ENCODE data around the gene ANKFN1. TPM values are rescaled to one million over a fixed set of nuclear protein-coding genes. Genes with fewer than 3 reads are reported as not detected.

ANKFN1 gene
- total and polyA plus RNA-seq, 2 donors from 2014 or later, result 0.19 TPM; not detected in 1

DNA sequence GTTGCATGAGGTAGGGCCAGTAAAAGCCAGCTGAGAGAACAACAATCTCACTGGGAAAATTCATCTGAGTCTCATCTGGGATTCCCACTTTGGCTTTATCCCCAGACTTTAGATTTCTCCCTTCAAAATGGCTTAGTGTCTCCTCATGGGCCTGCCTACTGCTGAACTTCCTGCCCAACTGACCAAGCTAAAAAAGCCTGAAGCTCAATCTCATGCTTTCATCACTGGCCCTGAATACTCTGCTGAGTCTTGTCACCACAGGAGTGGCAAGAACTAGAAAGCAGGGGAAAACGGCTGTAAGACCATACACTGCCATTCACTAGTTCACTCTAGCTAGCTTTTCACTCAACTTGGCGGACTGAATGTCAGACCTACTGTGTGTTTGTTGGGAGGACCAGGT is 343.9 kb downstream of the ANKFN1 start:
- Histone ChIP-seq H3K9ac (ENCODE audit: low read length in 3 of 3) (no peak overlapping the region), H3K27me3 (ENCODE audit: control insufficient read depth, insufficient read depth, low read length) (no peaks in the 10 kb centered on the region), H3K4me1 (ENCODE audit: control insufficient read depth in 2 of 3, insufficient read depth in 2 of 3, low read depth in 1 of 3, low read length in 3 of 3) (no peaks in the 10 kb centered on the region), H3K9me3 (ENCODE audit: control insufficient read depth in 2 of 3, insufficient read depth in 1 of 3, low read length in 3 of 3) (no peaks in the 10 kb centered on the region), H3K36me3 (ENCODE audit: control insufficient read depth in 2 of 3, insufficient read depth in 3 of 3, low read length in 3 of 3) (no peaks in the 10 kb centered on the region), H3K27ac (ENCODE audit: low read depth in 2 of 2, low read length in 2 of 2) (no peak overlapping the region), H3K4me3 (ENCODE audit: low read length in 3 of 3) (no peak overlapping the region)
- DNase-seq (no peak), FAIRE-seq (no peak)
- no peak for TF ChIP-seq CTCF (IDR thresholded peaks at IDR 0.05; ENCODE audit: borderline replicate concordance, extremely low read depth, insufficient read depth)
- intact Hi-C loops (cut with DNase I), result no loop called here

DNA sequence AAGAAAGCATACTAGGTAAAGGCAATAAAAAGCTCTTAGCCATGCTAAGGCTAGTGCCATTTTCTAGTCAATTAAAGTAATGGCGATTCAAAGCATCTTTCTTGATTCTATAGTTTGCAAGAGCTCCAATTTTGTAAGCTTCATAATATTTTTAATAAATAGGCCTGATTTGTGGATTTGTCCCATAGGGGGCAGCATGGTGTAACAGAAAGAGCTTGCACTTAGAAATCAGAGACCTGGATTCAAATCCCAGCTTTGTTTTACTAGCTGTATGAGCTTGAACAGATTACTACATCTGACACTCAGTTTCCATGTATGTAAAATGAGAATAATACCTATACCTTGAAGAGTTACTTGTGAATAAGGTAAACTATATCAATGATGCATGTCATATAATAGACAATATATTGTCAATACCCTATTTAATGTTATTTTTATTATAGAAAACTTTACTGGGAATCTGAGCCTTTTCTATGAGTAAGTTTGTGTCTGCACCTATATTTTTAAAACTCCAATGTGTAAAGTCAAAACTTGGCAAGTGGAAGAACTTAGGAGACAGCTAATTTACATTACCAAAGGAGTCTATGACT is 346.6 kb downstream of the ANKFN1 start:
- DNase-seq (peak in 1 of 5 donors; percentile 22), FAIRE-seq (no peak)
- Histone ChIP-seq H3K9ac (ENCODE audit: low read length in 3 of 3) (no peak overlapping the region), H3K27me3 (ENCODE audit: control insufficient read depth, insufficient read depth, low read length) (no peaks in the 10 kb centered on the region), H3K4me3 (ENCODE audit: low read length in 3 of 3) (no peak overlapping the region), H3K27ac (ENCODE audit: low read depth in 2 of 2, low read length in 2 of 2) (no peak overlapping the region), H3K36me3 (ENCODE audit: control insufficient read depth in 2 of 3, insufficient read depth in 3 of 3, low read length in 3 of 3) (no peaks in the 10 kb centered on the region), H3K9me3 (ENCODE audit: control insufficient read depth in 2 of 3, insufficient read depth in 1 of 3, low read length in 3 of 3) (no peaks in the 10 kb centered on the region), H3K4me1 (ENCODE audit: control insufficient read depth in 2 of 3, insufficient read depth in 2 of 3, low read depth in 1 of 3, low read length in 3 of 3) (no peaks in the 10 kb centered on the region)
- peak; percentile 20 for TF ChIP-seq CTCF (IDR thresholded peaks at IDR 0.05; ENCODE audit: borderline replicate concordance, extremely low read depth, insufficient read depth)
- intact Hi-C loops (cut with DNase I), result no loop called here

DNA sequence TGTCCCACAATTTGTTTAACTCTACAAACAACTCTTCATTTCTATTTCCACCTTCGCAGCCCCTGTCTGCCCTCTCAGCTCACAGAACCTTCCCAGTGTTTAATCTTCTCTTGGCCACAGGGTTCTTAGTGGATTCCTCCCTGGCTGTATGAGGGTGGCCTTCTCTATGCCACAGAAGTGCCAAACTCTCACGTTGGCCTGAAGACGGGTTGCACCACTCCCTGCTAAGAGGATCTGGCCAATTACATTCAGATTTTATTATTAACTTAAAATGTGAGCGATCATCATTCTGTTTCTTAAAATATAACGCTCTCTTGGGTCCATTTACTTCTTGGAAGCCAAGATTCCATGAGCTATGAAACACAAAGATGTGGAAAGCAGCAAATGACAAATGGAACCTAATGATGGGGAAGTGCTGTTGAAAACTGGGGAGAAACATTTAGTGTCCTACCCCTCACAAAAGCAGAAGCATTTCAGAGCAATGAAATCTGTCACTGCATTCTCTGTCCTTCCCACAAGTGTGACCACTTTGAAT is 348.9 kb downstream of the ANKFN1 start:
- DNase-seq, result no peak
- Histone ChIP-seq H3K4me1 (ENCODE audit: control insufficient read depth in 2 of 3, insufficient read depth in 2 of 3, low read depth in 1 of 3, low read length in 3 of 3) (no peaks in the 10 kb centered on the region), H3K36me3 (ENCODE audit: control insufficient read depth in 2 of 3, insufficient read depth in 3 of 3, low read length in 3 of 3) (no peaks in the 10 kb centered on the region), H3K9me3 (ENCODE audit: control insufficient read depth in 2 of 3, insufficient read depth in 1 of 3, low read length in 3 of 3) (no peaks in the 10 kb centered on the region), H3K4me3 (ENCODE audit: low read length in 3 of 3) (no peak overlapping the region), H3K27ac (ENCODE audit: low read depth in 2 of 2, low read length in 2 of 2) (no peak overlapping the region), H3K27me3 (ENCODE audit: control insufficient read depth, insufficient read depth, low read length) (no peaks in the 10 kb centered on the region), H3K9ac (ENCODE audit: low read length in 3 of 3) (no peak overlapping the region)
- no peak for TF ChIP-seq CTCF (IDR thresholded peaks at IDR 0.05; ENCODE audit: borderline replicate concordance, extremely low read depth, insufficient read depth)
- intact Hi-C loops (cut with DNase I), result no loop called here
- FAIRE-seq, result no peak

Data from kidney (tissue), 14 donors.